ENCODE data around the gene MISP.
"Not testable (repeated sequence)": the region's sequence is repeated elsewhere in the genome, so short reads cannot be mapped to it uniquely, and the experiment has no call there.

The MISP gene

DNA sequence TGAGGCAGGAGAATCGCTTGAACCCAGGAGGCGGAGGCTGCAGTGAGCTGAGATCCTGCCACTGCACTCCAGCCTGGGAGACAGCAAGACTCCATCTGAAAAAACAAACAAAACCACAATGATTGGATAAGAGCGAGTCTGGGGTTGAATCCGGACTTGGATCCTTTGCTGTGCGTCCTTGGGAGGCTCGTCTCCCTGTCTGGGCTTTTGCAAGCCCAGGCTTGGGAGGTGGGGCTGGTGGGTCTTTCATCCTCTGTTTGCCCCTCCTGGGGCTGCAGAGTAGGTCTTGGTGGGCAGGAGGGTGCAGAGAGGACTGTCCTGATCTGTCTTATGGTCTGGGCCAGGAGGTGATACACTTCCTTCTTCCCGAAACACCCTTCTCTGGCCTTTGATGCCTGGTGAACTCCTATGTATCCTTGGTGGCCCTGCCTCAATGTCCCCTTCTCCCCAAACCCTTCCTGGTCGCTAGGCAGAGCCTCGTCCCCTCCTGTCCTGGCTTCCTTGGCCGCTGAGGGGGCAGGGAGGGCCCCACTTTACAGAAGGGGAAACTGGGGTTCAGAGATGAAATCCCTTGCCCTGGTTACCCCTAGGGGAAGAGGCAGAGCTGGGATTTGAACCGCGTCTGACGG lies 25.3 kb upstream of the MISP start:
- TF ChIP-seq, protein P1, sequence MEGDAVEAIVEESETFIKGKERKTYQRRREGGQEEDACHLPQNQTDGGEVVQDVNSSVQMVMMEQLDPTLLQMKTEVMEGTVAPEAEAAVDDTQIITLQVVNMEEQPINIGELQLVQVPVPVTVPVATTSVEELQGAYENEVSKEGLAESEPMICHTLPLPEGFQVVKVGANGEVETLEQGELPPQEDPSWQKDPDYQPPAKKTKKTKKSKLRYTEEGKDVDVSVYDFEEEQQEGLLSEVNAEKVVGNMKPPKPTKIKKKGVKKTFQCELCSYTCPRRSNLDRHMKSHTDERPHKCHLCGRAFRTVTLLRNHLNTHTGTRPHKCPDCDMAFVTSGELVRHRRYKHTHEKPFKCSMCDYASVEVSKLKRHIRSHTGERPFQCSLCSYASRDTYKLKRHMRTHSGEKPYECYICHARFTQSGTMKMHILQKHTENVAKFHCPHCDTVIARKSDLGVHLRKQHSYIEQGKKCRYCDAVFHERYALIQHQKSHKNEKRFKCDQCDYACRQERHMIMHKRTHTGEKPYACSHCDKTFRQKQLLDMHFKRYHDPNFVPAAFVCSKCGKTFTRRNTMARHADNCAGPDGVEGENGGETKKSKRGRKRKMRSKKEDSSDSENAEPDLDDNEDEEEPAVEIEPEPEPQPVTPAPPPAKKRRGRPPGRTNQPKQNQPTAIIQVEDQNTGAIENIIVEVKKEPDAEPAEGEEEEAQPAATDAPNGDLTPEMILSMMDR (IDR thresholded peaks at IDR 0.05; ENCODE audit: insufficient read depth, low read depth, low read length, missing control alignments): no peak
- no peak overlapping the region for H3K4me3 ChIP-seq (ENCODE audit: low read depth, low read length)
- DNase-seq (ENCODE audit: low read depth): no peak

DNA sequence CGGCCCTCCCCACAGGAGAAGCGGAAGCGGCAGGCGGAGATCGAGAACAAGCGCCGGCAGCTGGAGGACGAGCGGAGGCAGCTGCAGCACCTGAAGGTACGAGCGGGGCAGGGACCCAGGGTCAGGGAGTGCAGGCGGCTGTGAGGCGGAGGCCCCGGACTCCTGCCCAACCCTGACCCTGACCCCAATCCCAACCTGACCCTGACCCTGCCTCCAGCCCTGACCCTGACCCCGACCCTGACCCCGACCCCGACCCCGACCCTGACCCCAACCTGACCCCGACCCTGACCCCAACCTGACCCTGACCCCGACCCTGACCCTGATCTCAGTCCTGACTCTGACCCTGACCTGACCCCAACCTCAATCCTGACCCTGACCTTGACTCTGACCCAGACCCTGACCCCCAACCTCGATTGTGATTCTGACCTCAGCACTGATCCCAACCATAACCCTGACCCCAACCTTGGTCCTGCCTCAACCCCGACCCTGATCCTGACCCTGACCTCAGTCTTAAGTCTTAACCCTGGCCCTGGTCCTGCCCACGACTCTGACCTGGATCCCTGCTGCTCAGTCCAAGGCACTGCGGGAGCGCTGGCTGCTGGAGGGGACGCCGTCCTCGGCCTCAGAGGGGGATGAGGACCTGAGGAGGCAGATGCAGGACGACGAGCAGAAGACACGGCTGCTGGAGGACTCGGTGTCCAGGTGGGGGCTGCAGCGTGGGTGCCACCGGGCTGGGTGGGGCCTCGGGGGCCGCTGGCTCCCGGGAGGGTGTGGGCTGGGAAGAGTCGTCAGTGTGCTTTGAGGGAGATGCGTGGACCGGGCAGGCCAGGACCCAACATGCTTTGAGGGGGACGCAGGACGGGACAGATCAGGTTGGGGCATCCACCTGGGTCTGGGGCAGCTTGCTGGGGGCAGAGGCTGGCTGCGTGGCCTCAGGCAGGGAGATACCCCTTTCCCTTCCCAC lies 23.6 kb upstream of the MISP start:
- no peak overlapping the region for H3K4me3 ChIP-seq (ENCODE audit: low read depth, low read length)
- TF ChIP-seq, protein P1 (IDR thresholded peaks at IDR 0.05; ENCODE audit: insufficient read depth, low read depth, low read length, missing control alignments): no peak
- no peak for DNase-seq (ENCODE audit: low read depth)

DNA sequence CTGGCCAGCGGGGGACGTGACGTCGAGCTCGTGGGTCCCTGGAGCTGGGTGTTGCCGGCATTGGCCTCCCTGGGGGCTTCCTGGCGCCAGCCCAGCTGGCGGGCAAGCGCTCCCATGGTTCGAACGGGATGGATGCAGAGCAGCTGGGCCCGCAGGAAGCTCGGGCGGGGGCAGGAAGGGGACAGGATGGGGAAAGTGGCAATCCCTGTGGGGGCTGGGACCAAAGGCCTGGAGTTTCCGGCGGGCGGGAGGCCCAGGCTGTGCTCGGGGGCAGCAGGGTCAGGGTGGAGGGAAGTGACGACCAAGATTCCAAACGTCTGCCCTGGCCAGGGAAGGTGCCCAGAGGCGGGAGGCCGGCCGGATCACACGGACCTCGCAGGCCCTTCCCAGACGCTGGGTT lies 22.9 kb upstream of the MISP start:
- TF ChIP-seq, protein P1 (IDR thresholded peaks at IDR 0.05; ENCODE audit: insufficient read depth, low read depth, low read length, missing control alignments): no peak
- no peak for DNase-seq (ENCODE audit: low read depth)
- no peak overlapping the region for H3K4me3 ChIP-seq (ENCODE audit: low read depth, low read length)

DNA sequence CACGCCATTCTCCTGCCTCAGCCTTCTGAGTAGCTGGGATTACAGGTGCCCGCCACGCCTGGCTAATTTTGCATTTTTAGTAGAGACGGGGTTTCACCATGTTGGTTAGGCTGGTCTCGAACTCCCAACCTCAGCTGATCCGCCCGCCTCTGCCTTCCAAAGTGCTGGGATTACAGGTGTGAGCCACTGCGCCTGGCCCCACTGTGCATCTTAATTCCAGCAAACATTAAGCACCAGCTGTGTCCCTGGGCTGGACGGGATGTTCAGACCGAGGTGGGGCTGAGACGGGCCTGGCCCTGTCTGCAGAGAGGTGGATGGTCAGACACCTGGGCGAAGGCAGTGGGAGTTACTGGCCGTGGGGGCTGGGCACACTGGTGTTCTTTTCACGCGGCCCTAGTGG lies 21.3 kb upstream of the MISP start:
- not testable (repeated sequence) for DNase-seq (ENCODE audit: low read depth); H3K4me3 ChIP-seq (ENCODE audit: low read depth, low read length)

DNA sequence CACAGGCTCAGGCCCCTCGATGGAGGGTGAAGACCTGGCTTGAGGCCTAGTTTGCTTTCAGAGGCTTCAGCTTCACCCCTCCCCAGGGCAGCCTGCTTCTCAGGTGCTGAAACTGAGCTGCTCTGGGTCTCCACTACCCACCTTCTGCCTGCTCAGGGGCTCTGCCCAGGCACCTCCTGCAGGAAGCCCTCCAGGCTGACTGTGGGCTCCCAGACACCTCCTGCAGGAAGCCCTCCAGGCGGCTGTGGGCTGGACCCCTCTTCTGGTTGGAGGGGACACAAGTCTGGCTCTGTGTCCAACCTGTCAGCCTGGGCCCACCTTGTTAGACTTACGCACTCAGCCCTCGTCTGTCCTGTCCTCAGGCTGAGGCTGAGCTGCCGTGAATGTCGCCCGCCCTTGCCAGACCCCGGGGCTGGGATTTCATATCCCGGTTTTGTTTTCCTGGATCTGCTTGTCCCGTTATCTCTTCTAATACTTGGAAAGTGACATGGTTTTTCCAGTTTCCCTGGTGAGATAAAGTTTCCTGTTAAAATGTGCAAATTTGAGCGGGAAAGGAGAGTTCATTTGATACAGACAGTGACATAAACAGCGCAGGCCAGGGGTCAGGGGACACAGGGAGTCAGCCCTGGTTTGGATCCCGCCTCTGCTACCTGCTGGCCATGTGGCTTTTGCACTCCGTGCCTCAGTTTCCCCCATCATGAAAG lies 20.8 kb upstream of the MISP start:
- no peak overlapping the region for H3K4me3 ChIP-seq (ENCODE audit: low read depth, low read length)
- TF ChIP-seq, protein P1 (IDR thresholded peaks at IDR 0.05; ENCODE audit: insufficient read depth, low read depth, low read length, missing control alignments): no peak
- no peak for DNase-seq (ENCODE audit: low read depth)

DNA sequence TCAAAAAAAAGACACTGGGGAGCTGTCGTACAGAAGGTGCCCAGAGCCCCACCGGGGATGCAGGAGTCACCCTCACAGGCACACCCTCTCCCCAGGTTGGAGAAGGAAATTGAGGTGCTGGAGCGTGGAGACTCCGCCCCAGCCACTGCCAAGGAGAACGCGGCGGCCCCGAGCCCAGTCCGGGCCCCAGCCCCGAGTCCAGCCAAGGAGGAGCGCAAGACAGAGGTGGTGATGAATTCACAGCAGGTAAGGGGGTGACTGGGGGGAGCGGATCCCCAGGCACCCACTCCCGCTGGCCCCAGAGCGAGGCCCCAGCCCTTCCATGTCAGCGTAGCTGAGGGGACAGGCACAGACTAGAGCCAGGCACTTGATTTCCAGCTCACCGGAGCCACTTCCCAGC lies 19.9 kb upstream of the MISP start:
- H3K4me3 ChIP-seq (ENCODE audit: low read depth, low read length): no peak overlapping the region
- TF ChIP-seq, protein P1 (IDR thresholded peaks at IDR 0.05; ENCODE audit: insufficient read depth, low read depth, low read length, missing control alignments): no peak
- no peak for DNase-seq (ENCODE audit: low read depth)

Measured in GM12865 (cell line).